Neural crest cell (in vitro differentiated cells): ENCODE measurements around the gene SFT2D1. TPM values are rescaled to one million over a fixed set of nuclear protein-coding genes. Genes with fewer than 3 reads are reported as not detected.
A peak's percentile ranks its signal among the peaks of the same experiment; 100 is the strongest.

Experiments
- DNase-seq: peaks from one replicate; pipeline ENCODE4 v3.0.0; 2021; ENCODE audit warnings: low read depth, mixed read lengths, low spot score
- H3K27ac Mint-ChIP-seq: one replicate; pipeline ENCODE4 v1.8.0; 2021; ENCODE audit warnings: mild to moderate bottlenecking, mixed read lengths; ENCODE audit not compliant: unreplicated experiment
- H3K27me3 Mint-ChIP-seq: 2 replicates; pipeline ENCODE4 v1.8.0; 2021; ENCODE audit warnings: low read depth, mild to moderate bottlenecking, mixed read lengths
- H3K36me3 Mint-ChIP-seq: 2 replicates; pipeline ENCODE4 v1.8.0; 2021; ENCODE audit warnings: low read depth, mild to moderate bottlenecking, mixed read lengths
- H3K4me1 Mint-ChIP-seq: 2 replicates; pipeline ENCODE4 v1.8.0; 2021; ENCODE audit warnings: mixed read lengths
- H3K4me3 Mint-ChIP-seq: one replicate; pipeline ENCODE4 v1.8.0; 2021; ENCODE audit warnings: mild to moderate bottlenecking, mixed read lengths
- H3K9me3 Mint-ChIP-seq: 2 replicates; pipeline ENCODE4 v1.8.0; 2021; ENCODE audit warnings: mixed read lengths
- total RNA-seq: library from RNA; stranded (reverse); gene quantifications from 2 replicates; pipeline ENCODE4 v1.2.1, GENCODE V29; 2021
- TF ChIP-seq, protein P1 (sequence below): fragments of 200-600 bp; sonication (generic); conservative IDR thresholded peaks from 2 replicates; pipeline ENCODE4 v1.5.0; 2021; ENCODE audit warnings: antibody characterized with exemption, mild to moderate bottlenecking

SFT2D1 gene
- total RNA-seq, 1 donor from 2014 or later = 30.4 TPM

DNA sequence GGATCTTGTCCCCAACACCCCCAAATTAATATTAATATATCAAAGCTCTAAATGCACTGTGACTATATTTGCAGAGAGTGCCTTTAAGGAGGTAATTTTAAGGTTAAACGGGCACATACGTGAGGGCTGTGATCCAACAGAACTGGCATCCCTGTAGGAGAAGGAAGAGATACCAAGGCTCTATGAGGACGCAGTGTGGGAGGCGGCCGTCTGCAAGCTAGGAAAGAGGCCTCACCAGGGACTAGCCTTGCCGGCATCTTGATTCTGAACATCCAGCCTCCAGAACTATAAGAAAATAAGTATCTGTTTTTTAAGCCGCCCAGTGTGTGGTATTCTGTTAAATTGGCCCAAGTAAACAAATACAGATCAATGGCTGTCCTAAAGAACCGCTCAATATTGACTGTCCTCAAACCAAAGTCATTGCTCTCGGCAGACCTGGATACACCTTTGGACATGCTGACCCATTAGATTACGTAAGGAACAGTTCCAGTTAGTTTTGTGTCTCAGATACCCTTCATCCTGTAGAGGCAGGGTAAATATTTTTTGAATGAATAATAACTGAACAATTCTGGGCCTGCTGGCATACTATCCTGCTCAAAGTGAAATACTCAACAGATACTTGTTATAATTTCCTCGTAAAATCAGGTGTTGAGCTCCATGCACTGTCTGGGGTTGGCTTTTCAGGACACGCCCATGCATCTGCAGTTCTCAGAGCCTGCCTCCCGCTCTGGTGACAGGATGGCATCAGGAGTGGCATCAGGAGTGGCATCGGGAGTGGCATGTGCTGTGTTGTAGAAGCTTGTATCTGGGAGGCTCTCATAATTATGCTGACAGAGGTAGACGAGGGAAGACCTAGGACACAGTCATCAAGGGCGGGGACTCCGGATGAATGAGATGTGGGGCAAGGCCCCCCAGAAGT, 40.5 kb downstream of the SFT2D1 start:
- no peak for DNase-seq
- TF ChIP-seq, protein P1, sequence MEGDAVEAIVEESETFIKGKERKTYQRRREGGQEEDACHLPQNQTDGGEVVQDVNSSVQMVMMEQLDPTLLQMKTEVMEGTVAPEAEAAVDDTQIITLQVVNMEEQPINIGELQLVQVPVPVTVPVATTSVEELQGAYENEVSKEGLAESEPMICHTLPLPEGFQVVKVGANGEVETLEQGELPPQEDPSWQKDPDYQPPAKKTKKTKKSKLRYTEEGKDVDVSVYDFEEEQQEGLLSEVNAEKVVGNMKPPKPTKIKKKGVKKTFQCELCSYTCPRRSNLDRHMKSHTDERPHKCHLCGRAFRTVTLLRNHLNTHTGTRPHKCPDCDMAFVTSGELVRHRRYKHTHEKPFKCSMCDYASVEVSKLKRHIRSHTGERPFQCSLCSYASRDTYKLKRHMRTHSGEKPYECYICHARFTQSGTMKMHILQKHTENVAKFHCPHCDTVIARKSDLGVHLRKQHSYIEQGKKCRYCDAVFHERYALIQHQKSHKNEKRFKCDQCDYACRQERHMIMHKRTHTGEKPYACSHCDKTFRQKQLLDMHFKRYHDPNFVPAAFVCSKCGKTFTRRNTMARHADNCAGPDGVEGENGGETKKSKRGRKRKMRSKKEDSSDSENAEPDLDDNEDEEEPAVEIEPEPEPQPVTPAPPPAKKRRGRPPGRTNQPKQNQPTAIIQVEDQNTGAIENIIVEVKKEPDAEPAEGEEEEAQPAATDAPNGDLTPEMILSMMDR = no peak
- H3K27ac Mint-ChIP-seq = no peak overlapping the region
- peaks cover 35% of the 10 kb centered on the region for H3K27me3 Mint-ChIP-seq
- peaks cover 8% of the 10 kb centered on the region for H3K4me1 Mint-ChIP-seq
- H3K9me3 Mint-ChIP-seq = peaks cover 3% of the 10 kb centered on the region
- peaks cover 2% of the 10 kb centered on the region for H3K36me3 Mint-ChIP-seq
- H3K4me3 Mint-ChIP-seq = no peak overlapping the region

DNA sequence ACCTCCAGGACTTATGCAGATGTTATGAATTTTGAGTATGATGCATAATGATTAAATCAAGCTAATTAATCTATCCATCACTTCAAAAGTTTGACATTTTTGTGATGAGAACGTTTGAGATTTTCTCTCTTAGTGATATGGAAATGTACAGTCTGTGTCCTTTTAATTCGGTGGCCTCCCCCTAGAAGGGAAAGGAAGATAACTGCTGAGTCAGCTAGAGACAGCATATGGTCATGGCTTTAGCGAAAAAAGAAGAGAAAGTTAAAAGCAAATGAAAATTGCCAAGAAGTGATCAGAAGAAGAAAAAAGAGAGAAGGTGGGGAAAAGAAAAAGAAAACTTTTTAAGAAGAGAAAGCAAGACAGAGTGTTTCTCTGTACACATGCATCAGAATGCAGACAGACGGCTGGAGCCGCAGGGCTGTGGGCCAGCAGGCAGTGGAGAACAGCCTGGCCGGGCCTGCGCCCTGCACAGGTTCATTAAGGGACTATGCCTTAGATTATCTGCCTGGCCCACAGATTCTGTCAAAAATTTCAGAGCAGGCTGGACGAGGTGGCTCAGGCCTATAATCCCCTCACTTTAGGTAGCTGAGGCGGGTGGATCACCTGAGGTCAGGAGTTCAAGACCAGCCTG, 41.9 kb downstream of the SFT2D1 start:
- H3K27me3 Mint-ChIP-seq = peaks cover 23% of the 10 kb centered on the region
- peaks cover 2% of the 10 kb centered on the region for H3K36me3 Mint-ChIP-seq
- H3K4me1 Mint-ChIP-seq = peaks cover 10% of the 10 kb centered on the region
- no peak overlapping the region for H3K27ac Mint-ChIP-seq
- no peak for DNase-seq
- peaks cover 5% of the 10 kb centered on the region for H3K9me3 Mint-ChIP-seq
- H3K4me3 Mint-ChIP-seq = no peak overlapping the region
- TF ChIP-seq, protein P1 = no peak

DNA sequence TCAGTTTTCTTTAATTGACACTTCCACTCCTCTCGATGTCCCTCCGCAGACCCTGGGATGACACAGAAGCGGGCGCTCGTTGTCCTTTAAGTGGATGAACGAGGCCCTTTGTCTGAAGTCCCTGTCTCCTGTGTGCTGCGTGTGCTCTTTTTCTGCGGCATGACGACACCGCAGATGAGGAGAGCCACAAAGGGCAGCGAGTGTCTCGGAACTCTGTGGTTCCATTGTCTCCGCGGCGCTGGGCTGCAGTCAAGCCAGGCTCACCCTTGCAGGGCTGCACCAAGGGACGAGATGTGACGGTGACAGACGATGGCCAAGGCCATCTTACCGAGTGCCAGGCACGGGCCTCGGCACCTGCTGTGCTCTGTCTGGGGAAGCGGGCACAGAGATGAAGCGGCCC, 44.7 kb downstream of the SFT2D1 start:
- H3K27me3 Mint-ChIP-seq = peaks cover 15% of the 10 kb centered on the region
- peaks cover 5% of the 10 kb centered on the region for H3K9me3 Mint-ChIP-seq
- no peak overlapping the region for H3K4me3 Mint-ChIP-seq
- TF ChIP-seq, protein P1 = no peak
- no peak for DNase-seq
- peaks cover 10% of the 10 kb centered on the region for H3K4me1 Mint-ChIP-seq
- H3K36me3 Mint-ChIP-seq = peaks cover 2% of the 10 kb centered on the region
- H3K27ac Mint-ChIP-seq = peak overlapping the region; percentile 22

DNA sequence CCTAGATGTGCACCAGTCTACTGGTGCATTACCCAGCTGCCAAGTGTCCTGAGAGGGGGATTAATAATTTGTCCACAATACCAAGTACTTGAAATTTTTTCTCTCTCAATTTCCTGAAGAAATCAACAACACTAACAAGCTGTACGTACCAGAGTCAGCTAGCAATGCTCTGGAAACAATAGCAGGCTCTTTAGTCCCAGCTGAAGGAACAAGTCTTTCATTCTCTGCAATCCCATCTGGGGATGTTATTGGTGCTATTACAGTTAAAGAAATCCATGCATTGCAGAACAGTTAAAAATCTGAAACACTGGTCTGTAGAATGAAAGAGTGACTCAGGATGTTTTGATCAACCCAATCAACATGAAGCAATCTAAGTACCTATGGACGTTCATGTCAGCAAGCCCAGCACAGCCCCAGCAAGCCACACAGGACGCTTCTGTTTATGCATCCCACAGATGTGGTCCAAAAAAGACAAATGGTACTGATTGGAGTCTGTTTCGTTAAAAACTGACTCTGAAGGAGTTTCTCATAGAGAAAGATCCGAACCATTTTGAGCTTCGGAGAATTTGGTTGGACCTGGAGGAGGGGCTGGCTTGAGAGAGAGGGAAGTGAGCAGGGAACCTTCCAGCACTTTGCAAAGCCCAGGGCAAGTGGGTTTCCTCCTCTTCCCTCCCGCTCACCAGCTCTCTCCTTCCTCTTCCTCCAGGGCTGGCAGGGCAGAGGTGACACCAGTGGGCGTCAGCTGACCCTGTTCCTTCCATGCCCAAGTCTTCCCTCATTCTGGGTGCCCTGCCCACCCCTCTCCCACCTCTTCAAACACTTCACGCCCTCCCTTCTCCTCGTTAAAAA, 46.1 kb downstream of the SFT2D1 start:
- Mint-ChIP-seq H3K4me3 (no peak overlapping the region), H3K4me1 (peaks cover 10% of the 10 kb centered on the region), H3K9me3 (peaks cover 5% of the 10 kb centered on the region), H3K27ac (peak overlapping the region; percentile 20), H3K36me3 (peaks cover 2% of the 10 kb centered on the region), H3K27me3 (peaks cover 21% of the 10 kb centered on the region)
- DNase-seq = no peak
- TF ChIP-seq, protein P1 = no peak
